ENCODE results near the gene LRRC37A3.
"Not testable (repeated sequence)": the region's sequence is repeated elsewhere in the genome, so short reads cannot be mapped to it uniquely, and the experiment has no call there.

The LRRC37A3 gene

DNA sequence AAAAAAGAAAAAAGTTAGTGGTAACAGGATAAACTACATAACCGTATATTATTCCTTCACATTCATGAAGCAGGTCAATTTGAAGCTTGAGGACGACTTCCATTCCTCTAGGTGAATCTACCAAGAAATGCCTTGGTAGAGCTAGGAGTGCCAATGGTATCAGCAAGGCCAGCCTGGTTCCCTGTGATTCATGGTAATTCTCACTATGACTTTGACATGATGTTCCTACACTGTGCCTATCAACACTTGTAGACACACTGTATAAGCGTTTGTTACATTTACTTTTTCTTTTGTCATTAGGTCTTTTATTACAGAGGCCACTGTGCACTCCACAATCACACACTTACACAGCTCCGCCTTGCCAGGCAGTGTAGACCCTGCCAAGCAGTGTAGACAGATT lies 7.2 kb upstream of the LRRC37A3 start:
- DNase-seq (ENCODE audit: low read depth) = not testable (repeated sequence)

DNA sequence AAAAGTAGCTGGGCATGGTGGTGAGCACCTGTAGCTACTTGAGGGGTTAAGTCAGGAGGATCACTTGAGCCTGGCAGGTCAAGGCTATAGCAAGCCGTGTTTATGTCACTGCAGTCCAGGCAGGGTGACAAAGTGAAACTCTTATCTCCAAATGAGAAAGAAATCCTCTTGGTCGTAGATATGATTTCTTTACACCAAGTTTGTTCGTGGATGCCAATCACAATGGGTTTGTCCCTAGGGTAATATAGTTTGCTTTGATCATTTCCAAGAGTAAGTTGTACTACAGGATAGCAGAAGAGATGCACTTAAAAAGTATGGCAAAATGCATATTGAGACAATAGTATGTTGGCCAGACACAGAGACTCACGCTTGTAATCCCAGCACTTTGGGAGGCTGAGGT lies 6.0 kb upstream of the LRRC37A3 start:
- not testable (repeated sequence) for DNase-seq (ENCODE audit: low read depth)

DNA sequence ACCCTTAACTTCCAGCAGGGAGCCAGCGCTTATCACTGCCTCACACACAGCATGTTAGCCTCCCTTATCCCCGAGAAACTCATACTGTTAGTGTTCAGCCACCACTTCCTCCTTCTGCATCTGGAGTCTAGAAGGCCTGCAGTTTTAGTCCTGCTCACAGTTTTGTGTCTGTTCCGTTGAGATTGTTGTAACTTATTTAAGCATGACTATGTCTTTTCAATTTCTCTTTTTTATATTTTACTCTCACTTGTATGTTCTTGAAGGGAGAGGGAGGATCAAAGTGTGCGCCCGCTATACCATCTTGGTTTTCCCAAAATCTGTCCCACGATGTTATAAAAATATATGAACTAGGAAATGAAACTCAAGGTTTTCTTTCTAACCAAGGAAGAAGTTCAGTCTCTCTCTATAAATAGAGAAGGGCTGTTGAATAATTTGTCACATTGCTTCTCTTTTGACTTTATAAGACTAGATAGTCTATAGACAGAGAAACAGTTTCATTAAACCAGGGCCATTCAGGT lies 3.8 kb upstream of the LRRC37A3 start:
- not testable (repeated sequence) for DNase-seq (ENCODE audit: low read depth)

DNA sequence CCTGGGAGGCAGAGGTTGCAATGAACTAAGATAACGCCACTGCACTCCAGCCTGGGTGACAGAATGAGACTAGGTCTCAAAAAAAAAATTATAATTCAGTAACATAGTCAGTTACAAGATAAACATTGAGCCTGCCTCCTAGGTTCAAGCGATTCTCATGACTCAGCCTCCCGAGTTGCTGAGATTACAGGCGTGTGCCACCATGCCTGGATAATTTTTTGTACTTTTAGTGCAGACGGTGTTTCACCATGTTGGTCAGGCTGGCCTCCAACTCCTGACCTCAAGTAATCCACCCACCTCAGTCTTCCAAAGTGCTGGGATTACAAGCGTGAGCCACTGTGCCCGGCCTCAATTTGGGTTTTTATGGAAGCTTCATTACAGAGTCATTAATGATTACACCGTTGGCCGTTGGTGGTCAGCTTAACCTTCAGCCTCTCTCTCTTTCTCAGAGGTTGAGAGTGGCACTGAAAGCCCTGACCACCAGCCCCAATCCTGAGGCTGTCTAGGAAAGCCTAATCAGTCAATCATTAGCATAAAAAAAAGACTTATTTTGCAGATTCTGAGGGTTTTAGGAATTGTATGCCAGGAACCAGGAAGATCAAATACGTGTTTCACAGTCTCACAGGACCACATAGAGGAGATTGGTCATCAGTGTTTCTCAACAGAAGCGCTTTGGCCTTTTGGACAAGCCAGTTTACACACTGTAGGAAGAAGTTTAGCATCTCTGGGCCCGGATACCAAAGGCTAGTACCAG lies 1.3 kb upstream of the LRRC37A3 start:
- no peak for DNase-seq (ENCODE audit: low read depth)

DNA sequence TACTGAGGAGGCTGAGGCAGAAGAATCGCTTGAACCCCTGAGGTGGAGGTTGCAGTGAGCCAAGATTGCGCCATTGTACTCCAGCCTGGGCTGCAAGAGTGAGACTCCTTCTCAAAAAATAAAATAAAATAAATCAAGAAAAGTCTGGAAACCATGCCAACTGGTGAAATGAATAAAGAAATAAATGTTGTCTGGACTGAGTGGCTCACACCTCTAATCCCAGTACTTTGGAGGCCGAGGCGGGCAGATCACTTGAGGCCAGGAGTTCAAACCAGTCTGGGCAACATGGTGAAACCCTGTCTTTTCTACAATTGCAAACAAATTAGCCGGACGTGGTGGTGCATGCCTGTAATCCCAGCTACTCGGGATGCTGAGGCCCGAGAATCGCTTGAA lies 744 bp upstream of the LRRC37A3 start:
- no peak for DNase-seq (ENCODE audit: low read depth)

DNA sequence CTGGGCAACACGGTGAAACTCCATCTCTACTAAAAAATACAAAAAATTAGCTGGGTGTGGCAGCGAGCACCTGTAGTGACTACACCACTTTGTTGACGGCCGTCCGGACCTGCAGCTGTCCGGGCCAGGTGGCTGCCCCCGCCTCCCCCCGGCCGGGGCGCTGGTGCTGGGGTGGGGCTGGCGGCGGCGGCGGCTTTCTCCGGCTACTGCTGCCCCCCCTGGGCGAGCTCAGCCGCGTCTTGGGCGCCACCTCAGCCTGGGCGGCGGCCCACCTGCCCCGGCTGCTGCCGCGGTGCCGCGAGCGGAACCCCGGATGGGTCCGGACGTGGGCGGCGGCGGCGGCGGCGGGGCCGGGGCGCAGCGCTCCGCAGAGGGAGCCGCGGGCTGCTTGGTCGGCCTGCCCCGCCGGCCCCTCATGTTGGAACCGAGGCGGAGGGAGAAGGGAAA lies 413 bp downstream of the LRRC37A3 start:
- not testable (repeated sequence) for DNase-seq (ENCODE audit: low read depth)

DNA sequence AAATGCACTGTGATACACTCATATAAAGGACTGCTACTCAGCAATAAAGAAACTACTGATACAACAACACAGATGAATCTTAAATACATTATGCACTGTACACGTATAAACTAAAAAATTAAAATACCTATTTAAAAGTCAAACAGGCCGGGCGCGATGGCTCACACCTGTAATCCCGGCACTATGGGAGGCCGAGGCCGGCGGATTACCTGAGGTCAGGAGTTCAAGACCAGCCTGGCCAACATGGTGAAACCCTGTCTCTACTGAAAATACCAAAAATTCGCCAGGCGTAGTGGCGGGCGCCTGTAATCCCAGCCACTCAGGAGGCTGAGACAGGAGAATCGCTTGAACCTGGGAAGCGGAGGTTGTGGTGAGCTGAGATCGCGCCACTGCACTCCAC lies 1.7 kb downstream of the LRRC37A3 start:
- not testable (repeated sequence) for DNase-seq (ENCODE audit: low read depth)

DNA sequence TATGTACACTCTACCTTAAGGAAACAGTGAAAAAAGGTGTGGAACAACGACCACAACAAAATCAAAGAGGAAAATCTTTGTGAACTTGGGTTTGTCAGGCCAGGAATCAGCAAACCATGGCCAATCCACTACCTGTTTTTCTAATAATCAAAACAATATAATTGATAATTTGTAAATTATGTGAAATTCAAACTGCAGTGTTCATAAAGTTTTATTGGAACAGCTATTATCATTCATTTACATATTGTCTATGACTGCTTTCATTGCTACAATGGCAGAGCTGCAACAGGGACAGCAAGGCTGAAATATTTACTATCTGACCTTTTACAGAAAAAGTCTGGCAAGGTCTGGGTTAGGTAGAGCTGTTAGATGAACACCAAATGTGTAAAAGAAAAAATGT lies 4.0 kb downstream of the LRRC37A3 start:
- not testable (repeated sequence) for DNase-seq (ENCODE audit: low read depth)

DNA sequence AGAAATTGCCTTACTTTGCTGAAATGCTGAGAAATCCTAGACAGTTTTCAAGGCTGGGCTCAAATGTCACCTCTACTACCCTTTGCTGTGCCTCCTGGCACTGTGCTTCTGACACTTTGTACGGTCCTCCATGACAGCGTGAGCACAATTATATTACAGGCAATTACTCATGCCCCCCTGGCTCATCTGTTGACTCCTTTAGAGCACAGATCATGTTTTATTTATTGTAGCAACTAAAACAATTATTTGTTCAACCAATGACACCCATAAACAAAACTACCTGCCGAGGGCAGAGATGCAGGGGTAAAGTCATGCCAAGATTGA lies 9.1 kb downstream of the LRRC37A3 start:
- DNase-seq (ENCODE audit: low read depth) = not testable (repeated sequence)

DNA sequence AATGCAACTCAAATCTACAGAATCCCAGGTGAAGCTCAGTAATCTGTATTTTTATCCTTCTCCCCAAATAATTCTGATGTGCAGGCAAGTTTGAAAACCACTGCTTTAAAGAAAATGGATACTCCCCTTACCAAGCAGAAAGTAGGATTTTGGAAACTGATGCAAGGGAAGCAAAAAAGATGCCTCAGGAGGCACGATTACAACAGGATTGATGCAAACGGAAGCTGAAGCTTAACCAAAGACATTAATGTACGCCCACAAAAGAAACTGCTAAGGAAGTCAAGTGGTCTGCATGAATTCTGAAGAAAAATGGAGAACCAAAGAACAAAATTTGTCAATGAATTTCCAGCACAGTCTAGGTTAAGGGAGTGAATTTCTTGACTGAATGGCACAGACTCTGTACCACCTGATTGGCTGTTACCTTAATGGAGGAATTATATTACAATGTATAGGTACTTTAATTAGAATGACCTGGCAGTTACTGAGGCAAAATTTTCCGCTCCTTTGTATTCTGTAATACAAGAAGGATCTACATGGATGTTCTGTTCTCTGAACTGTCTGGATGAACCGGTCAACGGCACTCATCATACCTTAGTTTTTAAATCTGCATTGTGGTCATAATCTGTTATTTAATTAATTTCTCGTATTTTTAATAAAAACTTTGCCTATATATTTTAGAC lies 9.6 kb downstream of the LRRC37A3 start:
- DNase-seq (ENCODE audit: low read depth) = not testable (repeated sequence)

DNA sequence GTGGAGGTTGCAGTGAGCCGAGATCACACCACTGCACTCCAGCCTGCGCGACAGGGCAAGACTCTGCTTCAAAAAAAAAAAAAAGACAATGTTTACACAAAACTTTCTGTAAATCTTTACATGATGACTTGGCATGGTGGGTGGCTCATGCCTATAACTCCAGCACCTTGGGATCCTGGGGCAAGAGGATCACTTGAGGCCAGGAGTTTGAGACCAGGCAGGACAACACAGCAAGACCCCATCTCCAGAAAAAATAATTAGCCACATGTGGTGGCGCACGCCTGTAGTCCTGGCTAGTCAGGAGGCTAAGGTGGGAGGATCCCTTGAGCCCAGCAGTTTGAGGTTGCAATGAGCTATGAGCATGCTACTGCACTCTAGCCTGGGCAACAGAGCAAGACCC lies 15.2 kb downstream of the LRRC37A3 start:
- DNase-seq (ENCODE audit: low read depth) = not testable (repeated sequence)

DNA sequence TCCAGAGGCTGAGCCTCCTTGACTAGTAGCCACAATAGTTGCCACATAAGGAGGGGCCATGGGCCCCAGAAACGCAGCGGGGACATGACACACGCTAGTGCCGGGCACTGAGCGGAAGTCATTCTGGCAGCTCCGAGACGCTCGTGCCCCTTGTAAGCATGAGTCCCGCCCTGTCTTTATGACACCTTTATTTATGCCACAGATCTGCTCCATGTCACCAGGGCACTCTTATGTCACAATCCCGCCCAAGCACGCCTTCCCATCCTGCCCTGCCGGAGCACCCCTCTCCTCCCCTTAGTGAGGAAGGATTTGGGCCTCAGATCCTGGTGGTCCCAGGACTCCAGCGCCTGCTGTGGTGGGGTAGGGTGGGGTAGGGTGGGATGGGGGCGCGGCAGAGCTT lies 22.1 kb downstream of the LRRC37A3 start:
- DNase-seq (ENCODE audit: low read depth) = not testable (repeated sequence)

DNA sequence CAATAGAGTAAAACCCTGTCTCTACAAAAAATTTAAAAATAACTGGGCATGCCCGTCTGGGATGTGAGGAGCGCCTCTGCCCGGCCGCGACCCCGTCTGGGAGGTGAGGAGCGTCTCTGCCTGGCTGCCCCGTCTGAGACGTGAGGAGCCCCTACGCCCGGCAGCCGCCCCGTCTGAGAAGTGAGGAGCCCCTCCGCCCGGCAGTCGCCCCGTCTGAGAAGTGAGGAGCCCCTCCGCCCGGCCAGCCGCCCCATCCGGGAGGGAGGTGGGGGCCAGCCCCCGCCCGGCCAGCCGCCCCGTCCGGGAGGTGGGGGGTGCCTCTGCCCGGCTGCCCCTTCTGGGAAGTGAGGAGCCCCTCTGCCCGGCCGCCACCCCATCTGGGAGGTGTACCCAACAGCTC lies 45.1 kb downstream of the LRRC37A3 start:
- not testable (repeated sequence) for DNase-seq (ENCODE audit: low read depth)

DNA sequence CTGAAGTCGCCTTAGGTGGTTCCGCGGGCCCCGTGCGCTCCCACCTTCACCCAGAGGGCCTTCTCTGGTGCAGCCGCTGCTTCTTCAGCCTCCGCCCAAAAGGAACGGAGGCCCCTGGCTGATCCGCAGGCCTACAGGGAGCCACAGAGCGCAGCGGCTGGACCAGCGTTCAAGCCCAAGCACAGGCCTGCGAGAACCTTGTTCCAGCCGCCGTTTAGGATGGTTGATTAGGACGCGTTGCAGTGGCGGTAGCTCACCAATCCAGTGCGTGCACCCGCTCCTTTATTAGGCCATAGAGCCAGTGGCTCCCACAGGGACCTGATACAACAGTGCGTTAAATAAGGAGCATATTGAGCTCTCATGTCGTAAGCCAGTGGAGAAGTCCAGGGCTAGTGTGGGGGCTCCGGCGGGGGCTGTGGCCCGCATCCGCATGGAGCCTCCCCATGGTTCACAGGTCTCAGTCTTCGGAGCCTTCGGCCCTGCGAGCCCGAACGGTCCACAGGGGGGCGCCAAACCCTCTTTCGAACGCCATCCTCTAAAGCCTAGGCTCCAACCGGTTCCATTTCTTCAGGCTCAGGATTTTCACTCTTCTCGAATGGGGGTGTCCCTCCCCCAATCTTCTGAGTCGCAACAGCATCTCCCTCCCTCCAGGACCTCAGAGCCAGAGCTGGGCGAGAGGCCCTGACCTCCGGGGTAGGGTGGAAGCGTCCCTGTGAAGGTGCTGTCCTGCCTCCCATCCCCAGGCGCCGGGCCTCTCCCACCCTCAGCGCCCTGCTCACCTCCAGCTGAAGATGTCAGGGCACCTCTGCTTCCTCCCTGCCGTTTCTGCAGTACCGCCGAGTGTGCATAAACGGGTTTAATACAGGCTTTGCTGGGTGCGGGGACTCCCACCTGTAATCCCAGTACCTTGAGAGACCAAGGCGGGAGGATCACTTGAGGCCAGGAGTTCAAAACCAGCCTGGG lies 71.5 kb downstream of the LRRC37A3 start:
- DNase-seq (ENCODE audit: low read depth) = peak; percentile 34

DNA sequence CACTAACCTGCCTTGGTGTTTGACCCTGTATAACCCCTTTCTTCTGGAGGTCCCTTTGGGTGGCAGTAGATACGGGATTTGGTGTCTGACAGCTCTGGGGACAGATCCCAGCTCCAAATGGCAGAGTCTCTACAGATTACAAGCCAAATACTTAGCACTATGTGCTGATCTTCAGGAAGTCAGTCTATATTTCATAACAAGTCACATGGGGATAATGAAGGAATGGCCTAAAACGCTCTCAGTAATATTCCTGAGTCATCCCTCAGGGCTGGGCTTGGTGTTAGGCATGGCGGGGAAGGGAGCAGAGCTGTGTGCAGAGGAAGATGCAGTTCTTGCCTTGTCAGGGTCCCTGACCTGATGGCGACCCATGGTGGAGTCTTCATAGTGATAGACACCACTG lies 72.4 kb downstream of the LRRC37A3 start:
- DNase-seq (ENCODE audit: low read depth) = not testable (repeated sequence)

DNA sequence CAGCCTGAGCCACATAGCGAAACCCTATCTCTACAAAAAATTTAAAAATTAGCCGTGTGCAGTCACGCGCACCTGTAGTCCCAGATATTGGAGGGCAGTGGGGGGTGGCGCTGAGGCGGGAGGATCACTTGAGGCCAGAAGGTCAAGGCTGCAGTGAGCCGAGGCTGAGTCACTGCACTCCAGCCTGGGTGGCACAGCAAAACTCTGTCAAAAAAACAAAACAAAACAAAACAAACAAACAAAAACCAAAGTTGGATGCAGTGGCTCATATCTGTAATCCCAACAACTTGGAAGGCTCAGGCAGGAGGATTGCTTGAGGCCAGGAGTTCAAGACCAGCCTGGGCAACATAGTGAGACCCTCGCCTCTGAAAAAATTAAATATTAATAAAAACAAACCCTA lies 75.4 kb downstream of the LRRC37A3 start:
- not testable (repeated sequence) for DNase-seq (ENCODE audit: low read depth)

DNA sequence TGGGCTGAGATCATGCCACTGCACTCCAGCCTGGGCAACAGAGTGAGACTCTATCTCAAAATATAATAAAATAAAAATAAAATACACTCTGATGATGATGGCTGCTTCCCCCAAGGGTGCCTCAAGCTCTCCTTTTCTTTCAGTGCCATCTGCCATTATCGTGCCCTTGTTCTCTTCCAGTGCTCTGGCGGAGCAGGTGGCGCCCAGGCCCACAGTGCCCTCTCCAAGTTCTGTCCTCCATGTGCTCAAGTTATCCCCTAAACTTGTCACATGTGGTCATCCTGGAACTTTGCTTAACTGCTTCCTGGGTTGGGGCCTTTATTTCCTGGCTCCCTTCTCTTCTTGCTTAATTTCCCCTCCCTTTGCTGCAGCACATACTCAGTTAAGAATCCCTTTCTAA lies 76.4 kb downstream of the LRRC37A3 start:
- DNase-seq (ENCODE audit: low read depth) = not testable (repeated sequence)

DNA sequence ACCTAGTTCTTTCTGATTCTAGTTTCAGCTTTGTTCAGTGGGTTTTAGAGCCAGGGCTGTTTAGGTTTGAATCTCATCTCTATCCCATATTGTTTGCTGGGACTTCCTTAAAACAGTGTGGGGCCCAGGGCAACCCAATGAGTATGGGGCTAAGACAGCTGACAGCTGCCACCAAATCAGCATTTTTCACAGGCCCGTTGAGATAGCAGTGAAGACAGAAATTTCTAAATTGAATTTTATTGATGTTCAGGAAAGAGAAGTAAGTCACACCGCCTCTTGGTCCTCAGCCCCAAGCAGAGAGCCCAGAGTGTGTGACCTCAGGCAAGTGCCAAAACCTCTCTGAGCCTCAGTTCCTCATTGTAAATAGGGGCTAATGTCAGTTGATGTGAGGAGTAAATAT lies 78.3 kb downstream of the LRRC37A3 start:
- not testable (repeated sequence) for DNase-seq (ENCODE audit: low read depth)

DNA sequence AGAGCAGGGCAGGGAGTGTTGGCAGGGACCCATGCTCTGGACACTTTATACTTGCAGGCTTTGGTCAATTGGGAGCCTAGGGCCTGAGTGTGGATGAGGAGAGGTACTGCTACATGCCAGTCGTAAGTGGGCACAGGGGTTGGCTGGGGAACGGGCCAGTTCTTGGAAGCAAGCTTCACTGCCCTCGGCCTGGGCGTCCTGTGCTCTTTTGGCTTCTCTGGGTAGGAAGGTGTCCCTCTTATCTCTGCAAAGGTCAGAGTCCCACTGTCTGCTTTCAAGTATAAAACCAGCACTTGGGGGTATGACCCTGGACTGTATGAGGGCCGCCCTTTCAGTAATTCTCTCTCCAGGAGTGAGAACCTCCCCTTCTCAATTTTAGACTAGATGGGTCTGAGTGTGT lies 80.8 kb downstream of the LRRC37A3 start:
- DNase-seq (ENCODE audit: low read depth) = not testable (repeated sequence)

DNA sequence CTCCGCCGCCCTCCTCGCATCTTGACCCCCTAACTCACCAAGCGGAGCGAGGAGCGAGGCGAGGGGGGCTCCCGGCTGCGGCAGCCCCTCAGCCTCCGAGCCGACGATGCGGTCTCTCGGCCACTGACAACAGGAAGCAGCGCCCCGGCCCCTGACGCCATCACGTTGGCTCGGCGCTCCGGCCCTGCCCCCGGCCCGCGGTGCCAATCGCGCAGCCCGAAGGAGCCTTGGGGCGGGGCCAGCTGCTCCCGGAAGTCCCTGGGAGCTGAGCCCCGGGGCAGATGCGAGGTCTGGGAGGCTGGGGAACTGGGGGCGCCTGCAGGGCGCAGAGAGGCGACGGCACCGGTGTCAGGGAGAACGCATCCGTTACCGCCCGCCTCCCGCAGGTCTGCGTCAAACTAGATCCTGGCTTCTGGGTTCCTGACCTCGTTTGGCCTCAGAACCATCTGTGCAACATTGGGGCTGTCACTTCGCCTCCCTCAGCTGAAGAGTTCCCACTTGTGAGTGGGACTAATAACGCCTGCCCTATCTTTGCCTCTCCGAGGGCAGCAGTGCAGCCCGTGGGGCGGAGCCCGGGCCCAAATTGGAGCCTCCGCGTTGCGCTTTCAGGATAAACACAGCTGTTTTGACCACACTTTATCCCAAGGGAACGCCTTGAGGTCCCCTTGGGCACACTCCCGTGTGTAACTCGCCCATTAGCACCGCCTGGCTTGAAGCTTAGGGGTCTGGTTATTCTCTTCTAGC lies 82.1 kb downstream of the LRRC37A3 start:
- DNase-seq (ENCODE audit: low read depth) = peak; percentile 75

DNA sequence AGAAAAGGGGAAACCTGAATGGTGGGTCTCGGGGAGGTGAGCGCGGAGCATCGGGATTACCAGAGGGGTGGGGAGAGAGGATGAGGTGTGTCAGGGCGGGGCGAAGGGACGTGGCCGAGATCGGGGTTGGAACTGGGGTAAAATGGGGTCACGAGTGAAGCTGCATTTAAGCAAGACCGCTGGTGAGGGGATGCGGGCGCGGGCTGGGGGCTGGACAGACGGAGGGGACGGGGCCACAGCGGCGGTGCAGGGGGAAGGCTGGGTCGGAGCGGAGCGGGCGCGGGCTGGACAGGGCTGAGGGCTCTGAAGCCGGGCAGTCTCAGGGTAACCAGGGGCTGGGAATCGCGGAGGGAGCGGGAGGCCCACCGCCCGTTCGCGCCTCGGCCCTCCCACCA lies 82.7 kb downstream of the LRRC37A3 start:
- DNase-seq (ENCODE audit: low read depth) = peak; percentile 5
